ENCODE results near the gene DGKD. TPM values are rescaled to one million over a fixed set of nuclear protein-coding genes. Genes with fewer than 3 reads are reported as not detected.
A peak's percentile ranks its signal among the peaks of the same experiment; 100 is the strongest.
"Not testable (repeated sequence)": the region's sequence is repeated elsewhere in the genome, so short reads cannot be mapped to it uniquely, and the experiment has no call there.

The DGKD gene
- total RNA-seq = 44.7 TPM

GRCh38 chr2:233353769-233354499, at the start of gene DGKD:
TSS of gene DGKD (plus strand) at chr2:233354494. CDS start at chr2:233354519, 25 bp downstream.
- peak; percentile 64 for DNase-seq (ENCODE audit: low spot score)

GRCh38 chr2:233307565-233307964, 46.7 kb upstream of the DGKD start, which contains the start of gene SAG:
TSS of gene SAG (plus strand) at chr2:233307816. CDS start at chr2:233309190, 1,374 bp downstream.
- no peak for DNase-seq (ENCODE audit: low spot score)

- DNase-seq (ENCODE audit: low spot score) = no peak
Measured at GRCh38 chr2:233311241-233311926, 42.9 kb upstream of the DGKD start.

GRCh38 chr2:233312874-233313273, 41.4 kb upstream of the DGKD start:
- DNase-seq (ENCODE audit: low spot score) = no peak

GRCh38 chr2:233314180-233314925, 39.9 kb upstream of the DGKD start:
- no peak for DNase-seq (ENCODE audit: low spot score)

GRCh38 chr2:233317196-233317943, 36.9 kb upstream of the DGKD start:
- DNase-seq (ENCODE audit: low spot score) = no peak

- DNase-seq (ENCODE audit: low spot score) = no peak
Measured at GRCh38 chr2:233319256-233319655, 35.0 kb upstream of the DGKD start.

- no peak for DNase-seq (ENCODE audit: low spot score)
Measured at GRCh38 chr2:233320470-233320869, 33.8 kb upstream of the DGKD start.

GRCh38 chr2:233321166-233321565, 33.1 kb upstream of the DGKD start:
- DNase-seq (ENCODE audit: low spot score) = no peak

- no peak for DNase-seq (ENCODE audit: low spot score)
Measured at GRCh38 chr2:233323851-233324250, 30.4 kb upstream of the DGKD start.

GRCh38 chr2:233325256-233325655, 29.0 kb upstream of the DGKD start:
- DNase-seq (ENCODE audit: low spot score) = no peak

- DNase-seq (ENCODE audit: low spot score) = no peak
Measured at GRCh38 chr2:233325814-233326213, 28.5 kb upstream of the DGKD start.

GRCh38 chr2:233326500-233326899, 27.8 kb upstream of the DGKD start:
- DNase-seq (ENCODE audit: low spot score) = no peak

- DNase-seq (ENCODE audit: low spot score) = no peak
Measured at GRCh38 chr2:233328922-233329321, 25.4 kb upstream of the DGKD start.

- DNase-seq (ENCODE audit: low spot score) = no peak
Measured at GRCh38 chr2:233329489-233330135, 24.7 kb upstream of the DGKD start.

- peak; percentile 63 for DNase-seq (ENCODE audit: low spot score)
Measured at GRCh38 chr2:233331536-233331935, 22.8 kb upstream of the DGKD start.

- no peak for DNase-seq (ENCODE audit: low spot score)
Measured at GRCh38 chr2:233332125-233332524, 22.2 kb upstream of the DGKD start.

- DNase-seq (ENCODE audit: low spot score) = no peak
Measured at GRCh38 chr2:233334915-233335314, 19.4 kb upstream of the DGKD start.

- DNase-seq (ENCODE audit: low spot score) = not testable (repeated sequence)
Measured at GRCh38 chr2:233336091-233336490, 18.2 kb upstream of the DGKD start.

- no peak for DNase-seq (ENCODE audit: low spot score)
Measured at GRCh38 chr2:233336541-233336940, 17.8 kb upstream of the DGKD start.

GRCh38 chr2:233338046-233338445, 16.2 kb upstream of the DGKD start:
- DNase-seq (ENCODE audit: low spot score) = no peak

Data from ureter (tissue), 1 donor.